ENCODE measurements around the gene RAD9A. TPM values are rescaled to one million over a fixed set of nuclear protein-coding genes. Genes with fewer than 3 reads are reported as not detected.

Gene RAD9A
- polyA plus RNA-seq, 3 donors = 21.8 to 33.9 (median 31.2) TPM

GRCh38 chr11:67371189-67371910, 20.4 kb upstream of the RAD9A start:
- peak in 1 of 11 donors; percentile 46 for DNase-seq (ENCODE audit: extremely low read depth in 1 of 11, low read depth in 9 of 11, low spot score in 4 of 11)

- no peak for DNase-seq (ENCODE audit: extremely low read depth in 1 of 11, low read depth in 9 of 11, low spot score in 4 of 11)
Observed at GRCh38 chr11:67371911-67372320, 19.9 kb upstream of the RAD9A start.

GRCh38 chr11:67372321-67372992, 19.3 kb upstream of the RAD9A start:
- DNase-seq (ENCODE audit: extremely low read depth in 1 of 11, low read depth in 9 of 11, low spot score in 4 of 11) = no peak

GRCh38 chr11:67372993-67373647, 18.7 kb upstream of the RAD9A start, which contains the start of gene CLCF1:
Gene CLCF1, minus strand, starts transcription at chr11:67373598. Its CDS starts 59 bp downstream, at chr11:67373539.
- peak in 2 of 11 donors; percentile 73 to 77 for DNase-seq (ENCODE audit: extremely low read depth in 1 of 11, low read depth in 9 of 11, low spot score in 4 of 11)

- peak in 3 of 11 donors; percentile 60 to 80 (median 73) for DNase-seq (ENCODE audit: extremely low read depth in 1 of 11, low read depth in 9 of 11, low spot score in 4 of 11)
Observed at GRCh38 chr11:67373648-67374570, 17.9 kb upstream of the RAD9A start.

DNA sequence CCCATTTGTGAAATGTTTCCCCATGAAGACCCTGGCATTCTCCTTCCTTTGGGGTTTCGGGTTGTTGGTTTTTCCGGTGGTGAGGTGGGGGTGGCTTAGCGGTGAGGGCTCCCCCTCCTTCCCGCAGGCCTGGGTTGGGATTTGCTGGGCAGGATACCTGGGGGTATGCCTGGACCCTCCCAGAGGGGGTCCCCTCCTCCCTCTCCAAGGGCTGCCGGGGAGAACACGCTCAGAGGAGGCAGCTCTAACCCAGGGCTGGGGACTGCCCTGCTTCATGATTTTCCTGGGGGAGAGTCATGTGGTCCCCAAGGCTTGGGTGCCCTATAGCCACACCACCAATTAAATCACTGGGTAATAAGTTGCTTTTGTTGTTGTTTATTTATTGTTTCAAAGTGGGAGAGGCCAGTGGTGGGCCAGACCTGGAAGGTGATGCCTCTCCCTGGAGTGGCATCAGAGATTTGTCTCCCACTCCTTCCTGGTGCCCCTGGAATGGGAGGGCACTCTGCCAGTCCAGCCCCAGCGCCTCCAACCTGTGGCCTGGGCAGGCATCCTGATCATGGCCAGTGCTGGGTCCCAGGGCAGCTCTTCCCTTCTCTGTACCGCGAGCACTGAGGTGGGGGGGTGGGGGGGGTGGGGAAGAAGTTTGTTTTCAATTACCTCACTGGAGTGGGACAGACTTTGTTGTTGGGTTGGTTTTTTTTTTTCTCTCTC, 17.1 kb upstream of the RAD9A start:
- no peak for DNase-seq (ENCODE audit: extremely low read depth in 1 of 11, low read depth in 9 of 11, low spot score in 4 of 11)

DNA sequence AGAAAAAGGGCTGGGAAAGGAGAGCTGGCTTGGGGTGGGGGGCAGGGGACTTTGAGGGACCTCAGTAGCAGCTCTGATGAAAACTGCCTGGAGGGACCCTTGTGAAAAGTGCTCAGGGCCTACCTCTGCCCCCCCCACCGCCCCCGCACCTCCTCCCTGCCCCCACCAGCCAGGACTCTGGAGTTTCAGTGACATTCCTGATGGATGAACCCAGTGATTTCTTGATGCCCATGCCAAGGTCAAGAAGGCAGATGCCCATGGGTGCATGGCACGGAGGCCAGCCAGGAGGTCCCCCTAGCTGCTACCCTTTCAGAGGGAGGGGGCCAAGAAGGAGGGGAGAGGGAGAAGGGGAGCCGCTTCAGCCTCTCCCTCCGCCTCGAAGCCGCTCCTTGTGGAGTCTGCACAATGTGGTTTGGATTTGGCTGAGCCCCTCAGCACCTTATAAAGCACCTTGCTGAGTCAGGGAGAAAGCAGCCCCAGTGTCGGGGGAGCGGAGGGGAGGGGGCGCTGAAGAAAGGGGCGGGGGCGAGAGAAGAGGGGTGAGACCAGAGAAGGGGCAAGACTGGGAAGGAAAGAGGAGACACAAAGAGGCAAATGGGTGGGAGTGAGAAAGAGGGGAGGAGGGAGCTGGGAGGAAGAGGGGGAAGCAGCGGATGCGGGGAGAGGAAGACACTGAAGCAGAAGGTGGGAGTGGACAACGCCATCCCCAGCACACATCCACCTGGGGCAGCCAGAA, 16.3 kb upstream of the RAD9A start:
- no peak for DNase-seq (ENCODE audit: extremely low read depth in 1 of 11, low read depth in 9 of 11, low spot score in 4 of 11)

DNA sequence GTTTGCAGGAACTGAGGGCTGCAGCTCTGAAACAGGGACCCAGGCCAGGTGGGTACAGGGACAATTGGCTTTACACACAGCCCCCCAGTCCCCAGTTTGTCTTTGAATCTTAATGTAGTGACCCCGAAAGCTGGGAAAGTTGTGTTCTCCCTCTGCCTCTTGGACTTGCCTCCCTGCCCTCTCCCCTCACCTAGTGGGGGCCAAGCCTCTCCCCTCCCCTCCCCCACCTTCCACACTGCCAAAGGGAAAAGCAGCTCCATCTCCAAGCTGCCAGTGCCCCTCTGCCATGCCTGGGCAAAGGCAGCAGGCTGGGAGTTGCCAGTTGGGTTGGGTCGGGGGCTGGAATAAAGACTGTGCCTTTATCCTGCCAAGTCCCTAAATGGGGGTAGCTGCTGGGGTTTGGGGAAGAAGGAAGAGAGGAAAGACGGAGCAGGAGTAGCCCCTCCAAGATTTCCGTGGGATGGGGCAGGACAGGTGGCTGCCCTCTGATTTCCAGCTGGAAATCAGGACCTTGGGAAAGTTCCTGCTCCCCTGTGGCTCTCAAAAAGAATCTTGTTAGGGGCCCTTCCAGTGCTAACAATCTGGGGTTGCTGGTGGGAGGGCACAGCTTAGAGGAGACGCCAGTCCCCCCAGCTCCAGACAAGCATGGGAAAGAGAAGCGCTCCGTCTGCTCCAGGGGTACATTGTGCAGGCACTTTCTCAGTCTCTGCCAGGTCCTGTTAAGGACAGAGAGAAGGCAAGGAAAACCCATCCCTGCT, 15.5 kb upstream of the RAD9A start:
- no peak for DNase-seq (ENCODE audit: extremely low read depth in 1 of 11, low read depth in 9 of 11, low spot score in 4 of 11)

DNA sequence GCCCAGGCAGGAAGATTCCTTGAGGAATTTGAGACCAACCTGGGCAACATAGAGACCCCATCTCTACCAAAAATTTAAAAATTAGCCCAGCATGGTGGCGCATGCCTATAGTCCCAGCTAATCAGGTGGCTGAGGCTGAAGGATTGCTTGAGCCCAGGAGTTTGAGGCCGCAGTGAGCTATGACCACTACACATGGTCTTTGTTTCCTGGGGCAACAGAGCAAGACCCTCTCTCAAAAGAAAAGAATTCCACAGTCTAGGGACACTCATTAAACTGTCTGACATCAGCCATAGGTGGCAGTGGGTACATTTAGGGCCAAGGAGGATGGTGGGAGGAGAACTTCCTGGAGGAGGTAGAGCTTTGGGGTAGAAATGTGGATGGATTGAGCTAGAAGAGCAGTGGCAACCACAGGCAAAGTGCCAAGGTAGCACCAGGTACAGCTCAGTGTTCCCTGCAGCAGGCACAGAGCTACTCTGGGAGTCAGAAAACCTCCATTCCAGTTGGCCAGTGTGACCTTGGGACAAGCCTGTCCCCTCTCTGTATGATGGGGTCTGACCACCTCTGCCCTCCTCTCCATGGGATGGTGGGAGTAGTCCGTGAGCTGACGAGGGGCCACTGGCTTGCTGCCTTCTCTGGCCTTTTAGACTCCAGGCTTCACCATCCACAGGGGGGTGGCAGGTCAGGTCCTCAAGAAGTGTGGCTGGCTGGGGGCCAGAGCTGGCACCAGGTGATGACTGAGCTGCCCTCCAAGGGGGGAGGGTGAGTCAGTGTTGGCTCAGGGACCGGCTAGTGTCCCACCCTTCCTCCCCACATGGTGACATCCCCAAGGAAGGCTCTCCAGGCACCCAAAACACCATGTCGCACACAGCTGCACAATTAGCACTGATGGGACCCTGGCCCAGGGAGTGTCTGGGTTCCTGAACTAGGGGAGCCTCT, 14.6 kb upstream of the RAD9A start:
- DNase-seq (ENCODE audit: extremely low read depth in 1 of 11, low read depth in 9 of 11, low spot score in 4 of 11) = no peak

DNA sequence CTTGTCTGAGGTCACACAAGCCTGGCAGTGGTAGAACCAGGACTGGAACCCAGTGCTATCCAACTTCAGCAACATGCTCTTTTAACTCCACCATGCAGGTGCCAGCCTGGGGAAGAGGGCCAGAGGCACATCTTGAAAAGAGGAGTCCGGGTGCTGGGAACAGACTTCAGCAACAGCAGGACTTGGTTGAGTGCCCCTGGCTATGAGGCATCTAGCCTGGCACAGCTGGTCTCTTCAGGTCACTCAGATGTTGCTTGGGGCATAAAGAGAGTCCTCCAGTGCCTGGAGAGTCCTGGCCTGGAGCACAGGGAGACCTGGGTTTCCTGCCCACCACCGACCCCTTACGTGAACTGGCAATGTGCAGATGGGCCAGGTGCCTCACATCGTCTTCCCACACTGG, 13.2 kb upstream of the RAD9A start:
- DNase-seq (ENCODE audit: extremely low read depth in 1 of 11, low read depth in 9 of 11, low spot score in 4 of 11) = no peak

GRCh38 chr11:67379061-67380058, 12.4 kb upstream of the RAD9A start:
- DNase-seq (ENCODE audit: extremely low read depth in 1 of 11, low read depth in 9 of 11, low spot score in 4 of 11) = no peak

DNA sequence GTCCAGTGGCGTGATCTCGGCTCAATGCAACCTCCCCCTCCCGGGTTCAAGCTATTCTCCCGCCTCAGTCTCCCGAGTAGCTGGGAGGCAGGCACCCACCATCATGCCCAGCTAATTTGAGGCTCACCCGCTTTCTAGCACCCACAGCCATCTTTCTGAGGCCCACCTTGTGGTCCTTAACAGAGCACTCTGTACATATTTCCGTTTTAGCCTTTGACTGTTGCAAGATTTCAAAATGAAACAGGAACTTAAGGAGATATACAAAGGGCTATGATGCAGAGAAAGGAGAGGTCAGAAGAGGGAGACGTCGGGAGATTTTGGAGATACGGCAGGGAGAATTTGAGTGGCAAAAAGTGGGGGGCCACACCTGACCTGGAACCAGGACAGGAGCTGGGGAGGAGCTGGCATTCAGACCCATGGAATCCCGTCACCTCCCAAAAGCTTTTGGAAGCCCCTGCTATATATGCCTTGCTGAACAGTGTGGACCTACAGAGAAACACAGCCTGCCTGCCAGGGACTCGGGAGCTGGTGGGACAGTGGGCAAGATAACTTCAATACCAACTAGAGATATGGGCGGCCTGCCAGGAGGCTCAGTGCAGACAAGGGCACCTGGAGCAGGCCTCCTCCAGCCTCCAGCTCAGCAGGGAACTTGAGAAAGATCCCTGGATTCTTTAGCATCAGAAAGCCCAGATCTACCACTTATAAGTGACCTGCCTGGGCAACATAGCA, 10.4 kb upstream of the RAD9A start:
- no peak for DNase-seq (ENCODE audit: extremely low read depth in 1 of 11, low read depth in 9 of 11, low spot score in 4 of 11)

GRCh38 chr11:67382276-67383136, 9.3 kb upstream of the RAD9A start:
- DNase-seq (ENCODE audit: extremely low read depth in 1 of 11, low read depth in 9 of 11, low spot score in 4 of 11) = no peak

All from renal cortex interstitium (tissue), 11 donors.